Peyer's patch (tissue), 4 donors: Measurements from ENCODE around the gene PHACTR1.

ENCODE experiments used
- POLR2A ChIP-seq, 2 donors: fragments of 450-650 bp; IDR thresholded peaks; one replicate each; pipeline ENCODE4 v1.5.1; 2017; ENCODE audit warnings: antibody characterized with exemption in 2 of 2, mild to moderate bottlenecking in 2 of 2, moderate library complexity in 2 of 2
- TF ChIP-seq, protein P1 (sequence below), 6 experiments: fragments of 450-650 bp in 4 of 6; fragments of 200-600 bp in 2 of 6; sonication (generic) in 1 of 6; IDR thresholded peaks; one replicate each; pipeline ENCODE4 v1.5.1; 2017 to 2019; ENCODE audit warnings: antibody characterized with exemption in 6 of 6, mild to moderate bottlenecking in 3 of 6, moderate library complexity in 1 of 6

DNA sequence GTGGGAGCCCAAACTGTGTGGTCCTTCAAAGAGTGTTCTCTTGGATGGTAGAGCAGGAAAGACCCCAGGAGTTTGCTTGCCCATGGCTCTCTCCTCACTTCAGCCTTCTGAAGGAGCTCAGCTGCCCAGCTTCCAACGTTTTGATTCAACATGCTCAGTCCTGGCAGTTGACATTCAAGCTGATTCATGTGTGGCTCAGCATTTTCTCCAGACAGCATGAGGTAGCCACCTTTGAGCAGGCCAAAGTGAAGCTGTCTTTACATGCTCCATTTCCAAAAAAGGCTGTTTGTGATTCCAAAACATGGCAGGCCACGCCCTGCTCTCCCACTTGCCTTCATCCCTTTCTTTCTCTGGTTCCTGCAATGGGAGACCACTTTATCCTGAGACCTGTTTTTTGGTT, 331.5 kb downstream of the PHACTR1 start:
- TF ChIP-seq, protein P1, sequence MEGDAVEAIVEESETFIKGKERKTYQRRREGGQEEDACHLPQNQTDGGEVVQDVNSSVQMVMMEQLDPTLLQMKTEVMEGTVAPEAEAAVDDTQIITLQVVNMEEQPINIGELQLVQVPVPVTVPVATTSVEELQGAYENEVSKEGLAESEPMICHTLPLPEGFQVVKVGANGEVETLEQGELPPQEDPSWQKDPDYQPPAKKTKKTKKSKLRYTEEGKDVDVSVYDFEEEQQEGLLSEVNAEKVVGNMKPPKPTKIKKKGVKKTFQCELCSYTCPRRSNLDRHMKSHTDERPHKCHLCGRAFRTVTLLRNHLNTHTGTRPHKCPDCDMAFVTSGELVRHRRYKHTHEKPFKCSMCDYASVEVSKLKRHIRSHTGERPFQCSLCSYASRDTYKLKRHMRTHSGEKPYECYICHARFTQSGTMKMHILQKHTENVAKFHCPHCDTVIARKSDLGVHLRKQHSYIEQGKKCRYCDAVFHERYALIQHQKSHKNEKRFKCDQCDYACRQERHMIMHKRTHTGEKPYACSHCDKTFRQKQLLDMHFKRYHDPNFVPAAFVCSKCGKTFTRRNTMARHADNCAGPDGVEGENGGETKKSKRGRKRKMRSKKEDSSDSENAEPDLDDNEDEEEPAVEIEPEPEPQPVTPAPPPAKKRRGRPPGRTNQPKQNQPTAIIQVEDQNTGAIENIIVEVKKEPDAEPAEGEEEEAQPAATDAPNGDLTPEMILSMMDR (IDR thresholded peaks at IDR 0.05) = no peak
- no peak for TF ChIP-seq POLR2A (IDR thresholded peaks at IDR 0.05)
